NCI-H2196 (cell line): ENCODE results near the gene THBS1.

Experiments
- DNase-seq: peaks from one replicate; lab custom pipeline; 2025; ENCODE audit not compliant: unreplicated experiment; lab: John Stamatoyannopoulos, UW

THBS1 gene

GRCh38 chr15:39627451-39628143 is 46.7 kb downstream of the THBS1 start:
- DNase-seq = no peak

GRCh38 chr15:39628144-39628508 is 47.2 kb downstream of the THBS1 start:
- DNase-seq = no peak

GRCh38 chr15:39628546-39629257 is 47.8 kb downstream of the THBS1 start:
- no peak for DNase-seq

- no peak for DNase-seq
Observed at GRCh38 chr15:39629371-39629770, 48.5 kb downstream of the THBS1 start.

- DNase-seq = no peak
Observed at GRCh38 chr15:39629906-39630305, 49.0 kb downstream of the THBS1 start.

GRCh38 chr15:39631357-39631756 is 50.5 kb downstream of the THBS1 start:
- DNase-seq = no peak

GRCh38 chr15:39638041-39638440 is 57.2 kb downstream of the THBS1 start:
- DNase-seq = no peak

GRCh38 chr15:39639037-39639436 is 58.2 kb downstream of the THBS1 start:
- DNase-seq = no peak

- no peak for DNase-seq
Observed at GRCh38 chr15:39640665-39641064, 59.8 kb downstream of the THBS1 start.

GRCh38 chr15:39641191-39641889 is 60.5 kb downstream of the THBS1 start:
- DNase-seq = no peak

- DNase-seq = no peak
Observed at GRCh38 chr15:39642011-39642640, 61.2 kb downstream of the THBS1 start.

GRCh38 chr15:39643727-39644126 is 62.8 kb downstream of the THBS1 start:
- DNase-seq = no peak

GRCh38 chr15:39644136-39644535 is 63.3 kb downstream of the THBS1 start:
- DNase-seq = no peak

GRCh38 chr15:39645138-39645975 is 64.5 kb downstream of the THBS1 start:
- no peak for DNase-seq

- DNase-seq = no peak
Observed at GRCh38 chr15:39645976-39646257, 65.0 kb downstream of the THBS1 start.

- DNase-seq = no peak
Observed at GRCh38 chr15:39646425-39646824, 65.5 kb downstream of the THBS1 start.
